Activated CD4-positive, alpha-beta T cell treated with anti-CD3 and anti-CD28 coated beads, Interleukin-2, amount 50 U/mL, for 4 hours (primary cell): ENCODE results near the gene EIF5A.

Source experiments
- DNase-seq, 2 experiments: peaks; one replicate each; pipeline ENCODE4 v3.0.0-alpha.2; 2020

Gene EIF5A

GRCh38 chr17:7285679-7286078 is 21.7 kb upstream of the EIF5A start:
- DNase-seq, result no peak

- DNase-seq, result no peak
These were observed 18.0 kb upstream of the EIF5A start for GRCh38 chr17:7289256-7290032.

GRCh38 chr17:7290166-7290565 is 17.3 kb upstream of the EIF5A start:
- no peak for DNase-seq

GRCh38 chr17:7290685-7291084 is 16.7 kb upstream of the EIF5A start:
- DNase-seq, result no peak

- DNase-seq, result no peak
These were observed 15.2 kb upstream of the EIF5A start for GRCh38 chr17:7292194-7292593.

- no peak for DNase-seq
These were observed 14.7 kb upstream of the EIF5A start for GRCh38 chr17:7292729-7293128.

GRCh38 chr17:7293159-7293558 is 14.3 kb upstream of the EIF5A start:
- no peak for DNase-seq

- no peak for DNase-seq
These were observed 13.4 kb upstream of the EIF5A start for GRCh38 chr17:7293816-7294613.

GRCh38 chr17:7294614-7295153 is 12.7 kb upstream of the EIF5A start, which contains the start of gene YBX2:
YBX2 (minus strand) TSS chr17:7294639; CDS start chr17:7294500, 139 bp downstream.
- peak; percentile 54 to 66 for DNase-seq

GRCh38 chr17:7295230-7296180 is 11.9 kb upstream of the EIF5A start:
- DNase-seq, result no peak

GRCh38 chr17:7296189-7296861 is 11.1 kb upstream of the EIF5A start:
- DNase-seq, result peak; percentile 39 to 43

GRCh38 chr17:7304179-7304578 is 3.2 kb upstream of the EIF5A start:
- DNase-seq, result no peak

- DNase-seq, result peak; percentile 44 to 51
These were observed 527 bp downstream of the EIF5A start for GRCh38 chr17:7307686-7308624.

- DNase-seq, result peak; percentile 87 to 90
These were observed 1.4 kb downstream of the EIF5A start for GRCh38 chr17:7308625-7309433.

- DNase-seq, result no peak
These were observed 2.2 kb downstream of the EIF5A start for GRCh38 chr17:7309628-7310027.

- DNase-seq, result no peak
These were observed 3.8 kb downstream of the EIF5A start for GRCh38 chr17:7311110-7311705.

GRCh38 chr17:7312432-7313087 is 5.1 kb downstream of the EIF5A start:
- no peak for DNase-seq

GRCh38 chr17:7313088-7313889 is 5.9 kb downstream of the EIF5A start:
- no peak for DNase-seq
